HepG2 (cell line): Measurements from ENCODE around the gene OR52K1.

Experiments
- CEBPB ChIP-seq: IDR thresholded peaks from 2 replicates; pipeline ENCODE4 v1.6.1; 2011; ENCODE audit warnings: low read depth, low read length, improper control_type of control experiment, borderline replicate concordance
- CHD2 ChIP-seq: IDR thresholded peaks from 2 replicates; pipeline ENCODE4 v1.6.1; 2011; ENCODE audit warnings: low read depth, low read length, improper control_type of control experiment
- FOXA3 ChIP-seq: IDR thresholded peaks from 2 replicates; pipeline ENCODE4 v1.6.1; 2016; ENCODE audit warnings: missing genetic modification reagents, missing compliant biosample characterization
- KDM1A ChIP-seq: IDR thresholded peaks from 2 replicates; pipeline ENCODE4 v1.6.1; 2016; ENCODE audit warnings: missing compliant biosample characterization
- KLF12 ChIP-seq: sonication (generic); formaldehyde crosslinking; IDR thresholded peaks from 2 replicates; pipeline ENCODE4 v1.4.0; 2020; ENCODE audit warnings: missing genetic modification reagents, borderline replicate concordance
- SRF ChIP-seq: IDR thresholded peaks from 2 replicates; pipeline ENCODE4 v1.6.1; 2011; ENCODE audit warnings: mild to moderate bottlenecking, low read depth, low read length, moderate library complexity

- TF ChIP-seq SRF: no peak
- no peak for TF ChIP-seq CEBPB
- no peak for TF ChIP-seq KDM1A (CRISPR knock-in tag)
- no peak for TF ChIP-seq KLF12 (CRISPR knock-in tag)
- no peak for TF ChIP-seq CHD2
- no peak for TF ChIP-seq FOXA3
Measured at GRCh38 chr11:4453118-4453517, 29.3 kb upstream of the OR52K1 start.
